SHP77 treated with DMSO at 0.1 percent for 48 hours (cell line): Measurements from ENCODE around the gene SPN.
"Not testable (repeated sequence)": the region's sequence is repeated elsewhere in the genome, so short reads cannot be mapped to it uniquely, and the experiment has no call there.

ENCODE experiments used
- DNase-seq: peaks from one replicate; lab custom pipeline; 2025; lab: John Stamatoyannopoulos, UW

SPN gene

GRCh38 chr16:29701214-29701555 is 38.1 kb downstream of the SPN start:
- no peak for DNase-seq

- DNase-seq: no peak
Observed at GRCh38 chr16:29702269-29702668, 39.2 kb downstream of the SPN start.

GRCh38 chr16:29705030-29705429 is 42.0 kb downstream of the SPN start:
- DNase-seq: no peak

- not testable (repeated sequence) for DNase-seq
Observed at GRCh38 chr16:29707160-29707559, 44.1 kb downstream of the SPN start.

- DNase-seq: no peak
Observed at GRCh38 chr16:29708917-29709600, 46.0 kb downstream of the SPN start.

GRCh38 chr16:29709657-29710056 is 46.6 kb downstream of the SPN start:
- not testable (repeated sequence) for DNase-seq

- DNase-seq: peak; percentile 55
Observed at GRCh38 chr16:29710227-29711219, 47.5 kb downstream of the SPN start.

GRCh38 chr16:29712809-29713208 is 49.8 kb downstream of the SPN start:
- no peak for DNase-seq

GRCh38 chr16:29714396-29714795 is 51.3 kb downstream of the SPN start:
- no peak for DNase-seq

GRCh38 chr16:29714972-29715371 is 51.9 kb downstream of the SPN start:
- no peak for DNase-seq

- no peak for DNase-seq
Observed at GRCh38 chr16:29717113-29717512, 54.1 kb downstream of the SPN start.

GRCh38 chr16:29719063-29719462 is 56.0 kb downstream of the SPN start:
- no peak for DNase-seq
